K562 treated with DMSO at 1 percent for 48 hours (cell line): Measurements from ENCODE around the gene HSPB3. TPM values are rescaled to one million over a fixed set of nuclear protein-coding genes. Genes with fewer than 3 reads are reported as not detected.

Experiments used
- total RNA-seq: library from RNA; unstranded; fragments of 300-600 nt; gene quantifications from 2 replicates; pipeline ENCODE4 v1.2.3, GENCODE V29; 2022; ENCODE audit warnings: low replicate concordance; ENCODE audit errors: extremely low read depth

Gene HSPB3
- total RNA-seq, result not detected in 2 replicates

GRCh38 chr5:54455413-54456157 is at the start of gene HSPB3:
Gene HSPB3 (plus strand): TSS chr5:54455699. CDS start chr5:54455790, 91 bp downstream.

Other genes with a start within 250 kb of the HSPB3 start
- not detected in 2 replicates for gene ARL15, start 145.1 kb upstream of the HSPB3 start, total RNA-seq
- gene SNX18, start 62.1 kb downstream of the HSPB3 start, total RNA-seq, result not detected in 2 replicates